Erythroblast (primary cell): ENCODE measurements around the gene NXPE1.

ENCODE experiments used
- GATA1 ChIP-seq: IDR thresholded peaks from 2 replicates; pipeline ENCODE4 v1.6.1; 2011; ENCODE audit warnings: low read depth, mild to moderate bottlenecking, control low read depth, low read length, moderate library complexity
- POLR2A ChIP-seq: IDR thresholded peaks from 2 replicates; pipeline ENCODE4 v1.6.1; 2011; ENCODE audit warnings: mild to moderate bottlenecking, low read length

GRCh38 chr11:114604179-114604813 lies 44.6 kb upstream of the NXPE1 start:
- TF ChIP-seq POLR2A (no peak), GATA1 (no peak)
